ENCODE data around the gene KLK7.

Gene KLK7

DNA sequence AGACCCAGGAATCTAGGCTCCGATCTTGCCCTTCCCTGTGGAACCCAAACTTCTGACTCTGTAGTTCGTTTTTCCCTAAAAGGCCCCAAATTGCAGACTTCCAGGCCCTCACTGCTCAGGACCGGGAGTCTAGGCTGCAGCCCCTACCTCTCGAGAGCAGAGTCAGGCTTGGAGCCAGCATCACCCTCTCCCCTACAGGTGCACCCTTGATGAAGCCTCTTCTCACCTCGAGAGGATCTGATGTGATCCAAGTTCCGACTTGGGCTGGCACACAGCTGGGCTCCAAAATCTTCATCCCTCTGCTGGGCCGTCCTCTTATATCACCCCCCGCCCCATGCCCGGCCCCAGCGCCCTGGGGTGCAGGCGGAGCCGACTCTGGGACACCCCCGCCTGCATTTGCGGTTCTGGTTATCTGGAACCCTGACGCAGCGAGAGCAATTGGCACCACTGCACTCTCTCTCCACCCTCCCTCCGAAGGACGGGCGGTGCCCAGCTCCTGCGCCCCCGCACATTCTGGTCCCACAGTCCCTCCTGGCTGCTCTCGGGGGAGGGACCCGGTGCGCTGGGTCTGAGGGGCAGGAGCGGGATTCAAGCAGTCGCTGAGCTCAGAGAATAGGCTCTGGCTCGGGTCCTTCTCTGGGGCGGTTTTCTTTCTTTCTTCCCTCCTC, at the start of gene KLK7:
KLK7 (minus strand) TSS at position 293 of the 668 bp plus-strand sequence. CDS start 1,518 bp downstream, outside the sequence.
- no peak within 1 kb of the TSS for H3K4me2 ChIP-seq (ENCODE audit: low read depth, low read length, poor library complexity, severe bottlenecking)
- H3K4me1 ChIP-seq (ENCODE audit: insufficient read depth, low read length, poor library complexity, severe bottlenecking) = no peaks in the 10 kb centered on the region
- no peak within 1 kb of the TSS for H3K9ac ChIP-seq (ENCODE audit: low read depth, low read length, poor library complexity, severe bottlenecking)
- H3K4me3 ChIP-seq (ENCODE audit: low read length, poor library complexity, severe bottlenecking) = no peak within 1 kb of the TSS
- no peaks in the 10 kb centered on the region for H3F3A ChIP-seq (ENCODE audit: low read depth)
- H3K27me3 ChIP-seq (ENCODE audit: insufficient read depth, low read length, poor library complexity, severe bottlenecking) = no peaks in the 10 kb centered on the region
- H3K36me3 ChIP-seq (ENCODE audit: insufficient read depth, low read length) = no peaks in the 10 kb centered on the region
- no peak for TF ChIP-seq EZH2phosphoT487 (IDR thresholded peaks at IDR 0.05; ENCODE audit: borderline replicate concordance)
- TF ChIP-seq, protein P1, sequence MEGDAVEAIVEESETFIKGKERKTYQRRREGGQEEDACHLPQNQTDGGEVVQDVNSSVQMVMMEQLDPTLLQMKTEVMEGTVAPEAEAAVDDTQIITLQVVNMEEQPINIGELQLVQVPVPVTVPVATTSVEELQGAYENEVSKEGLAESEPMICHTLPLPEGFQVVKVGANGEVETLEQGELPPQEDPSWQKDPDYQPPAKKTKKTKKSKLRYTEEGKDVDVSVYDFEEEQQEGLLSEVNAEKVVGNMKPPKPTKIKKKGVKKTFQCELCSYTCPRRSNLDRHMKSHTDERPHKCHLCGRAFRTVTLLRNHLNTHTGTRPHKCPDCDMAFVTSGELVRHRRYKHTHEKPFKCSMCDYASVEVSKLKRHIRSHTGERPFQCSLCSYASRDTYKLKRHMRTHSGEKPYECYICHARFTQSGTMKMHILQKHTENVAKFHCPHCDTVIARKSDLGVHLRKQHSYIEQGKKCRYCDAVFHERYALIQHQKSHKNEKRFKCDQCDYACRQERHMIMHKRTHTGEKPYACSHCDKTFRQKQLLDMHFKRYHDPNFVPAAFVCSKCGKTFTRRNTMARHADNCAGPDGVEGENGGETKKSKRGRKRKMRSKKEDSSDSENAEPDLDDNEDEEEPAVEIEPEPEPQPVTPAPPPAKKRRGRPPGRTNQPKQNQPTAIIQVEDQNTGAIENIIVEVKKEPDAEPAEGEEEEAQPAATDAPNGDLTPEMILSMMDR (conservative IDR thresholded peaks at IDR 0.05; ENCODE audit: low read length) = no peak
- H3K9me2 ChIP-seq (replicated peaks; ENCODE audit: low read depth, low read length) = no peaks in the 10 kb centered on the region
- H4K20me1 ChIP-seq (ENCODE audit: insufficient read depth, low read length, poor library complexity, severe bottlenecking) = no peaks in the 10 kb centered on the region
- H3K9me3 ChIP-seq (ENCODE audit: insufficient read depth, low read depth, low read length) = no peaks in the 10 kb centered on the region; the same call in 1 of the 2 replicates
- no peaks in the 10 kb centered on the region for H3K79me2 ChIP-seq (ENCODE audit: insufficient read depth, low read length)
- no peak within 1 kb of the TSS for H2AFZ ChIP-seq (ENCODE audit: low read length)

DNA sequence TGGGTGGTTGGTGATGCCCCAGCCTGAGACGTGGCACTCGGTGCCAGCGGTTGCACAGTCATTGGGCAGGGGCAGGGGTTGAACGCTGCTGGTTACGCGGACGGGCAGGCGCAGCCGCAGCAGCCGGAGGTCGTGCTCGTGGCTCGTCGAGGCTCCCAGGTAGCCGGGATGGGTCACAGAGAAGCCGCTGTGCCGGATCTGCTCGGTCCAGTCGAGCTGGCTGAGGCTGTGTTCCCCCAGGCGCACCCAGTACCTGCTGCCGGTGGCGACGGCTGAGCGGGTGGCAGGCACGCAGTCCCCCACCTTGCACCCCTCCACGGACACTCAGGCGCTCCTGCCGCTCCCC, 48.1 kb upstream of the KLK7 start:
- Histone ChIP-seq H3K9me3 (ENCODE audit: insufficient read depth, low read depth, low read length) (no peaks in the 10 kb centered on the region; the same call in 1 of the 2 replicates), H3K9ac (ENCODE audit: low read depth, low read length, poor library complexity, severe bottlenecking) (no peak overlapping the region), H3K4me1 (ENCODE audit: insufficient read depth, low read length, poor library complexity, severe bottlenecking) (no peaks in the 10 kb centered on the region), H2AFZ (ENCODE audit: low read length) (no peak overlapping the region), H3K4me3 (ENCODE audit: low read length, poor library complexity, severe bottlenecking) (no peak overlapping the region), H3K79me2 (ENCODE audit: insufficient read depth, low read length) (no peaks in the 10 kb centered on the region), H3K9me2 (replicated peaks; ENCODE audit: low read depth, low read length) (no peaks in the 10 kb centered on the region), H3K36me3 (ENCODE audit: insufficient read depth, low read length) (no peaks in the 10 kb centered on the region), H3F3A (ENCODE audit: low read depth) (no peaks in the 10 kb centered on the region), H3K4me2 (ENCODE audit: low read depth, low read length, poor library complexity, severe bottlenecking) (no peak overlapping the region), H4K20me1 (ENCODE audit: insufficient read depth, low read length, poor library complexity, severe bottlenecking) (no peaks in the 10 kb centered on the region), H3K27me3 (ENCODE audit: insufficient read depth, low read length, poor library complexity, severe bottlenecking) (no peaks in the 10 kb centered on the region)
- no peak for TF ChIP-seq EZH2phosphoT487 (IDR thresholded peaks at IDR 0.05; ENCODE audit: borderline replicate concordance)
- TF ChIP-seq, protein P1 (conservative IDR thresholded peaks at IDR 0.05; ENCODE audit: low read length) = no peak

DNA sequence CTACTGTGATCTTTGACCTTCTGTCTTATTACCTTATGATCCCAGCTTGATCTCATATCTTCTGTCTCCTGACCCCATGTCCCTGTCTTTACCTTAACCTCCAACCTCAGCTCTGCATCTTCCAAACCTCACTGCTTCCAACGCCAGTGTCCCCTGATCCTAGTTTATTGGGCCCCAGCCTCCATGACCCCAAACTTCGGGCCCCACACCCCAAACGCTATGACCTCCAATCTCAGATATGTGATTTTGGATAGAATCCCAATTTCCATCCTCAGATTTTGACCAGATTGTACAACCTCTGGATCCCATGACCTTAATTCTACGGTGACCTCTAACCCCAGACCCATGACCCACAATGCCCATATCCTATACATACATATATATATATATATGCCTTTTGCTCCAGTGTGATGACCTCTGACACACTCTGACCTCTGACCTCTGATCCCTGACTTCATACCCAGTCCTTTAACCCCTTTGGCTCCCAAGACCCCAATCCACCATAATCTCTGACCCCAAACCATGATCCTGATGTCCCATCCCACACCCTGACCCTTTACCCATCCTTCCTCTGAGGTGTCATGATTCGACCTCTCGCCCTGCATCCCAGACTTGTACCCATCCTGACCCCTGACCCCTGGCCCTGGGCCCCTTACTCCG, 47.6 kb upstream of the KLK7 start:
- TF ChIP-seq EZH2phosphoT487 (IDR thresholded peaks at IDR 0.05; ENCODE audit: borderline replicate concordance) = no peak
- TF ChIP-seq, protein P1 (conservative IDR thresholded peaks at IDR 0.05; ENCODE audit: low read length) = no peak
- H3K4me3 ChIP-seq (ENCODE audit: low read length, poor library complexity, severe bottlenecking) = no peak overlapping the region
- no peaks in the 10 kb centered on the region for H3K9me2 ChIP-seq (replicated peaks; ENCODE audit: low read depth, low read length)
- no peaks in the 10 kb centered on the region for H3K27me3 ChIP-seq (ENCODE audit: insufficient read depth, low read length, poor library complexity, severe bottlenecking)
- H3K79me2 ChIP-seq (ENCODE audit: insufficient read depth, low read length) = no peaks in the 10 kb centered on the region
- H3K4me1 ChIP-seq (ENCODE audit: insufficient read depth, low read length, poor library complexity, severe bottlenecking) = no peaks in the 10 kb centered on the region
- no peak overlapping the region for H2AFZ ChIP-seq (ENCODE audit: low read length)
- no peaks in the 10 kb centered on the region for H3F3A ChIP-seq (ENCODE audit: low read depth)
- H3K9me3 ChIP-seq (ENCODE audit: insufficient read depth, low read depth, low read length) = no peaks in the 10 kb centered on the region; the same call in 1 of the 2 replicates
- H3K36me3 ChIP-seq (ENCODE audit: insufficient read depth, low read length) = no peaks in the 10 kb centered on the region
- H4K20me1 ChIP-seq (ENCODE audit: insufficient read depth, low read length, poor library complexity, severe bottlenecking) = no peaks in the 10 kb centered on the region
- no peak overlapping the region for H3K4me2 ChIP-seq (ENCODE audit: low read depth, low read length, poor library complexity, severe bottlenecking)
- no peak overlapping the region for H3K9ac ChIP-seq (ENCODE audit: low read depth, low read length, poor library complexity, severe bottlenecking)

All from Loucy (cell line).